NCI-H1105 (cell line): ENCODE data around the gene SCFD2.

Experiments used
- DNase-seq: peaks from one replicate; lab custom pipeline; 2025; lab: John Stamatoyannopoulos, UW

SCFD2 gene

GRCh38 chr4:52956691-52957090, 409.2 kb downstream of the SCFD2 start:
- DNase-seq = no peak

- DNase-seq = no peak
Observed at GRCh38 chr4:52954560-52955170, 411.2 kb downstream of the SCFD2 start.

- DNase-seq = no peak
Observed at GRCh38 chr4:52952540-52952939, 413.3 kb downstream of the SCFD2 start.

- no peak for DNase-seq
Observed at GRCh38 chr4:52951016-52951415, 414.8 kb downstream of the SCFD2 start.

GRCh38 chr4:52950226-52950625, 415.6 kb downstream of the SCFD2 start:
- no peak for DNase-seq

GRCh38 chr4:52949336-52949735, 416.5 kb downstream of the SCFD2 start:
- no peak for DNase-seq

GRCh38 chr4:52948057-52948423, 417.8 kb downstream of the SCFD2 start:
- DNase-seq = no peak

- DNase-seq = no peak
Observed at GRCh38 chr4:52947401-52948056, 418.3 kb downstream of the SCFD2 start.

GRCh38 chr4:52946855-52947254, 419.0 kb downstream of the SCFD2 start:
- DNase-seq = no peak

GRCh38 chr4:52945982-52946381, 419.9 kb downstream of the SCFD2 start:
- no peak for DNase-seq

- DNase-seq = no peak
Observed at GRCh38 chr4:52945326-52945898, 420.4 kb downstream of the SCFD2 start.

- DNase-seq = no peak
Observed at GRCh38 chr4:52943677-52944076, 422.2 kb downstream of the SCFD2 start.

- no peak for DNase-seq
Observed at GRCh38 chr4:52942936-52943335, 422.9 kb downstream of the SCFD2 start.

GRCh38 chr4:52941450-52941849, 424.4 kb downstream of the SCFD2 start:
- no peak for DNase-seq

- DNase-seq = no peak
Observed at GRCh38 chr4:52939739-52940138, 426.1 kb downstream of the SCFD2 start.

- no peak for DNase-seq
Observed at GRCh38 chr4:52939325-52939724, 426.5 kb downstream of the SCFD2 start.

GRCh38 chr4:52937829-52938228, 428.0 kb downstream of the SCFD2 start:
- no peak for DNase-seq

GRCh38 chr4:52936729-52937128, 429.1 kb downstream of the SCFD2 start:
- no peak for DNase-seq

- no peak for DNase-seq
Observed at GRCh38 chr4:52935317-52935716, 430.5 kb downstream of the SCFD2 start.

GRCh38 chr4:52933738-52934137, 432.1 kb downstream of the SCFD2 start:
- no peak for DNase-seq

- no peak for DNase-seq
Observed at GRCh38 chr4:52932591-52933470, 433.0 kb downstream of the SCFD2 start.

GRCh38 chr4:52931243-52931642, 434.6 kb downstream of the SCFD2 start:
- DNase-seq = no peak
